Ovary (tissue), 3 donors: ENCODE measurements around the gene SHTN1.

Experiments used
- EP300 ChIP-seq: sonication (generic); formaldehyde crosslinking; IDR thresholded peaks from one replicate; pipeline ENCODE4 v1.6.1; 2017; ENCODE audit warnings: antibody characterized with exemption
- TF ChIP-seq, protein P1 (sequence below), 3 donors: fragments of 450-650 bp in 2 of 3; fragments of 200-600 bp in 1 of 3; IDR thresholded peaks; one replicate each; pipeline versions ENCODE4 v1.5.1 to v1.8.0; 2016 to 2022; ENCODE audit warnings: antibody characterized with exemption in 3 of 3, mild to moderate bottlenecking in 1 of 3
- donor health status: DM: no; HTN: no; CAD: no.

DNA sequence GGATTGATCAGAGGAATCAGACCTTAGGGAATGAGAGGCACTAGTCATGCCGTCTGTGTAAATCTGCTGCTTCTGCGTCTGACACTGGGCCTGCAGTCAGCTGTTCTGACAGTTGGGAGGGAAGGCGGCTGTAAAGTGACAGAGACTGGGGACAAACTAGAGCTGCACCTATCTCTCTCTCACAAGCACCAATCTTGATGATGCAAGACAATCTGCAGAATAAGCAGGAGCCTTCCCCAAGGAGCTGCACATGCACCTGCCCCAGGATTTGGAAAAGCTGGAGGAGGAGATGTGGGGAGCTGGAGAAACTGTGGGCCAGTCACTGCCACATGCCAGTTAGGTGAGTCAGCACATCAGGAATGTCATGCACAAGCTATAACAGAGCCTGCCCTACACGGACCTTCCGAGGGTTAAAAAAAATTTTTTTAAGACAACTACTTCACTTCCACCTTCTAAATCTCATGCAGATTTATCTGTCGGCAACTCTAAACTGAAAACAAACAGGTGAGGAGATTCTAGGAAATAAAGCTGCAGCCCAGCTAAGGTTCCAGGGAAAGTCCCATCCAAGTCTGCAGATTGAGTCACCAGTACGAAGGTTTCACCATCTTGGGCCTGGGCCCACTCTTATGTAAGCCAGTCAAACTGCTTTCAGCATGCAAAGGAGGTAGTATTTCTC, 116.5 kb downstream of the SHTN1 start:
- TF ChIP-seq EP300: no peak
- TF ChIP-seq, protein P1, sequence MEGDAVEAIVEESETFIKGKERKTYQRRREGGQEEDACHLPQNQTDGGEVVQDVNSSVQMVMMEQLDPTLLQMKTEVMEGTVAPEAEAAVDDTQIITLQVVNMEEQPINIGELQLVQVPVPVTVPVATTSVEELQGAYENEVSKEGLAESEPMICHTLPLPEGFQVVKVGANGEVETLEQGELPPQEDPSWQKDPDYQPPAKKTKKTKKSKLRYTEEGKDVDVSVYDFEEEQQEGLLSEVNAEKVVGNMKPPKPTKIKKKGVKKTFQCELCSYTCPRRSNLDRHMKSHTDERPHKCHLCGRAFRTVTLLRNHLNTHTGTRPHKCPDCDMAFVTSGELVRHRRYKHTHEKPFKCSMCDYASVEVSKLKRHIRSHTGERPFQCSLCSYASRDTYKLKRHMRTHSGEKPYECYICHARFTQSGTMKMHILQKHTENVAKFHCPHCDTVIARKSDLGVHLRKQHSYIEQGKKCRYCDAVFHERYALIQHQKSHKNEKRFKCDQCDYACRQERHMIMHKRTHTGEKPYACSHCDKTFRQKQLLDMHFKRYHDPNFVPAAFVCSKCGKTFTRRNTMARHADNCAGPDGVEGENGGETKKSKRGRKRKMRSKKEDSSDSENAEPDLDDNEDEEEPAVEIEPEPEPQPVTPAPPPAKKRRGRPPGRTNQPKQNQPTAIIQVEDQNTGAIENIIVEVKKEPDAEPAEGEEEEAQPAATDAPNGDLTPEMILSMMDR (IDR thresholded peaks at IDR 0.05): no peak
